WI38 (cell line): Measurements from ENCODE around the gene TTLL11.
A peak's percentile ranks its signal among the peaks of the same experiment; 100 is the strongest.

Source experiments
- H3K4me3 ChIP-seq: 2 replicates; pipeline ENCODE4 v1.5.1; 2011; ENCODE audit warnings: low read depth, mild to moderate bottlenecking, control low read depth, low read length
- CTCF ChIP-seq: IDR thresholded peaks from 2 replicates; pipeline ENCODE4 v1.5.1; 2012; ENCODE audit warnings: low read depth, mild to moderate bottlenecking, control low read depth, low read length

Gene TTLL11, protein sequence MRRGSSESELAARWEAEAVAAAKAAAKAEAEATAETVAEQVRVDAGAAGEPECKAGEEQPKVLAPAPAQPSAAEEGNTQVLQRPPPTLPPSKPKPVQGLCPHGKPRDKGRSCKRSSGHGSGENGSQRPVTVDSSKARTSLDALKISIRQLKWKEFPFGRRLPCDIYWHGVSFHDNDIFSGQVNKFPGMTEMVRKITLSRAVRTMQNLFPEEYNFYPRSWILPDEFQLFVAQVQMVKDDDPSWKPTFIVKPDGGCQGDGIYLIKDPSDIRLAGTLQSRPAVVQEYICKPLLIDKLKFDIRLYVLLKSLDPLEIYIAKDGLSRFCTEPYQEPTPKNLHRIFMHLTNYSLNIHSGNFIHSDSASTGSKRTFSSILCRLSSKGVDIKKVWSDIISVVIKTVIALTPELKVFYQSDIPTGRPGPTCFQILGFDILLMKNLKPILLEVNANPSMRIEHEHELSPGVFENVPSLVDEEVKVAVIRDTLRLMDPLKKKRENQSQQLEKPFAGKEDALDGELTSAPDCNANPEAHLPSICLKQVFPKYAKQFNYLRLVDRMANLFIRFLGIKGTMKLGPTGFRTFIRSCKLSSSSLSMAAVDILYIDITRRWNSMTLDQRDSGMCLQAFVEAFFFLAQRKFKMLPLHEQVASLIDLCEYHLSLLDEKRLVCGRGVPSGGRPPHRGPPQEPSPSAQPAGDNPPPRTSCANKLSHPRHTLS

GRCh38 chr9:122092611-122093506, at the start of gene TTLL11:
Gene TTLL11, minus strand, starts transcription at chr9:122093308. Its CDS starts 160 bp downstream, at chr9:122093148.
- TF ChIP-seq CTCF = no peak
- peak within 1 kb of the TSS; percentile 82 for H3K4me3 ChIP-seq

- TF ChIP-seq CTCF = no peak
- H3K4me3 ChIP-seq = no peak overlapping the region
Observed at GRCh38 chr9:122141671-122142070, 48.6 kb upstream of the TTLL11 start.

GRCh38 chr9:122140368-122141193, 47.5 kb upstream of the TTLL11 start:
- no peak for TF ChIP-seq CTCF

GRCh38 chr9:122138560-122139268, 45.6 kb upstream of the TTLL11 start:
- H3K4me3 ChIP-seq = no peak overlapping the region
- TF ChIP-seq CTCF = no peak

More at GRCh38 chr9:122140368-122141193, 47.5 kb upstream of the TTLL11 start:
- no peak overlapping the region for H3K4me3 ChIP-seq

- TF ChIP-seq CTCF = no peak
- no peak overlapping the region for H3K4me3 ChIP-seq
Observed at GRCh38 chr9:122135529-122135859, 42.4 kb upstream of the TTLL11 start.
